Cardiac muscle cell (in vitro differentiated cells and primary cell): ENCODE measurements around the gene CERS5. TPM values are rescaled to one million over a fixed set of nuclear protein-coding genes. Genes with fewer than 3 reads are reported as not detected.
A peak's percentile ranks its signal among the peaks of the same experiment; 100 is the strongest.

Source experiments
- DNase-seq, 2 donors: peaks; one replicate each; pipeline versions ENCODE4 v3.0.0 to v3.0.0-alpha.2; 2010 to 2017; ENCODE audit warnings: low read depth in 1 of 2, low spot score in 1 of 2
- H3K27ac ChIP-seq: fragments of 200-600 bp; sonication (generic); 2 replicates; pipeline ENCODE4 v1.5.1; 2016
- H3K27me3 ChIP-seq: fragments of 200-600 bp; sonication (generic); 2 replicates; pipeline ENCODE4 v1.6.0; 2016; ENCODE audit warnings: control low read depth
- H3K36me3 ChIP-seq: fragments of 200-600 bp; sonication (generic); 2 replicates; pipeline ENCODE4 v1.5.1; 2016; ENCODE audit warnings: control low read depth
- H3K4me1 ChIP-seq: fragments of 200-600 bp; sonication (generic); 2 replicates; pipeline ENCODE4 v1.8.1; 2017; ENCODE audit warnings: low read depth, mild to moderate bottlenecking, mixed run types
- H3K4me3 ChIP-seq: fragments of 200-600 bp; sonication (generic); 2 replicates; pipeline ENCODE4 v1.5.1; 2016; ENCODE audit warnings: mild to moderate bottlenecking
- H3K9me3 ChIP-seq: fragments of 200-600 bp; sonication (generic); 2 replicates; pipeline ENCODE4 v1.5.1; 2017; ENCODE audit warnings: low read depth, mild to moderate bottlenecking, control low read depth
- polyA plus RNA-seq: library from polyadenylated mRNA; unstranded; fragments of >200 nt; fragmentation: Nextera tagmentation; extraction: Ambion mirVana; gene quantifications from 2 replicates; pipeline ENCODE4 v1.2.1, GENCODE V29; 2016
- total RNA-seq: library from RNA; depleted of rRNA; stranded (reverse); fragments of >200 nt; gene quantifications from 2 replicates; pipeline ENCODE4 v1.2.3, GENCODE V29; 2016
- TF ChIP-seq, protein P1 (sequence below): IDR thresholded peaks from 2 replicates; pipeline ENCODE4 v1.5.1; 2012; ENCODE audit warnings: low read depth, mild to moderate bottlenecking, low read length

CERS5 gene
- total and polyA plus RNA-seq, 2 experiments from 2014 or later = 78.4 to 107 TPM

DNA sequence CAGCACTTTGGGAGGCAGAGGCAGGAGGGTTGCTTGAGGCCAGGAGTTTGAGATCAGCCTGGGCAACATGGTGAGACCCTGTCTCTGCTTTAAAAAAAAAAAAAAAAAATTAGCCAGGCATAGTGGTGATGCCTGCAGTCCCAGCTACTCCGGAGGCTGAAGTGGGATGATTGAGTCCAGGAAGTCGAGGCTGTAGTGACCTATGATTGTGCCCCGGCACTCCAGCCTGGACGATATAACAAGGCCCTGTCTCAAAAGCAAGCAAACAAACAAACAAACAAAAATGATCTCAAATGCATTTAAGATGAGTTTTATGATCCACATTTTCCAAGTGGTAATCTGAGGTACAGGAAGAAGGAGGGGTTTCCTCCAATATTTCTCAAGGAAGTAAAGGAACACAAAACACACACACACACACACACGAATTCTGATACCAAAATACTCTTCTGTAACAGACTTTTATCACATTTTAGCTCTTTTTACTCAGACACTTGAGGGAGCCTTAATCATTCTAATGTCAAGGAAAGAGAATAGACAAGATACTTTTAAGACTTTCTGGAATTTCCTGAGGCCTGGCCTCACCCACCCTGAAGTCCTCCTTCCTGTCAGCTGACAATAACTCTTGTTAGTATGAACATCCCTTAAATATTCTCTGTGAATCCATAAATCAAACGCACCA lies 44.4 kb upstream of the CERS5 start:
- Histone ChIP-seq H3K27me3 (no peaks in the 10 kb centered on the region), H3K9me3 (no peaks in the 10 kb centered on the region), H3K36me3 (no peaks in the 10 kb centered on the region), H3K4me1 (peaks cover 7% of the 10 kb centered on the region), H3K4me3 (no peak overlapping the region), H3K27ac (no peak overlapping the region)
- TF ChIP-seq, protein P1, sequence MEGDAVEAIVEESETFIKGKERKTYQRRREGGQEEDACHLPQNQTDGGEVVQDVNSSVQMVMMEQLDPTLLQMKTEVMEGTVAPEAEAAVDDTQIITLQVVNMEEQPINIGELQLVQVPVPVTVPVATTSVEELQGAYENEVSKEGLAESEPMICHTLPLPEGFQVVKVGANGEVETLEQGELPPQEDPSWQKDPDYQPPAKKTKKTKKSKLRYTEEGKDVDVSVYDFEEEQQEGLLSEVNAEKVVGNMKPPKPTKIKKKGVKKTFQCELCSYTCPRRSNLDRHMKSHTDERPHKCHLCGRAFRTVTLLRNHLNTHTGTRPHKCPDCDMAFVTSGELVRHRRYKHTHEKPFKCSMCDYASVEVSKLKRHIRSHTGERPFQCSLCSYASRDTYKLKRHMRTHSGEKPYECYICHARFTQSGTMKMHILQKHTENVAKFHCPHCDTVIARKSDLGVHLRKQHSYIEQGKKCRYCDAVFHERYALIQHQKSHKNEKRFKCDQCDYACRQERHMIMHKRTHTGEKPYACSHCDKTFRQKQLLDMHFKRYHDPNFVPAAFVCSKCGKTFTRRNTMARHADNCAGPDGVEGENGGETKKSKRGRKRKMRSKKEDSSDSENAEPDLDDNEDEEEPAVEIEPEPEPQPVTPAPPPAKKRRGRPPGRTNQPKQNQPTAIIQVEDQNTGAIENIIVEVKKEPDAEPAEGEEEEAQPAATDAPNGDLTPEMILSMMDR = no peak
- DNase-seq = peak in 1 of 2 donors; percentile 52

DNA sequence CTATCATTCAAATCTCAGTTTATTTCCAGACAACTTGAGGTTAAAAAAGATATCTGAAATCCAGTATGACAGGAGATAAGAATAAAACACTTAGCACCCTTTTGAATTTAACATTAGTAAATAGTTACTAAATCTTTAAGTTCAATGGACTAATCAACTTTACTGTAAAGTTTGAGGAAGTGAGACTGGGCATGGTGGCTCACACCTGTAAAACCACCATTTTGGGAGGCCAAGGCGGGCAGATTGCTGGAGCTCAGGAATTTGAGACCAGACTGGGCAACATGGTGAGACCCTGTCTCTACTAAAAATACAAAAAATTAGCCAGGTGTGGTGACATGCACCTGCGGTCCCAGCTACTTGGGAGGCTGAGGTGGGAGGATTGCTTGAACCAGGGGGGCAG lies 40.3 kb upstream of the CERS5 start:
- H3K9me3 ChIP-seq = no peaks in the 10 kb centered on the region

DNA sequence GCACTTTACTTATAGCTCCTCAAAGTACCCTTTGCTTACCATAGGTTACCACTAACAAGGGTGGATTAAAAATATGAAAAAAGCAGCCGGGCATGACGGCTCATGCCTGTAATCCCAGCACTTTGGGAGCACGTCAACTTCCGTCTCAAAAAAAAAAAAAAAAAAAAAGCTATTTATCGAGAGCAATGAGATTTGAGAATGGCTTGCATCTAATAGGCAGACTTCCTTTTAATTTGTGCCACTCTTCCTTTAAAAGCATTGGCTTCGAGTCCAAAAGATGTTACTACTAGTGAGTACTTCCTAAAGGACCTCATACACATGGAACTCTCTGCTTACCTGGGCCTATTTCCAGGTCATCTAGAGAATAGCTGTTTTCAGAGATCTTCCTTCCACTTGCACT lies 38.5 kb upstream of the CERS5 start:
- H3K4me1 ChIP-seq = no peaks in the 10 kb centered on the region
- no peaks in the 10 kb centered on the region for H3K27me3 ChIP-seq
- TF ChIP-seq, protein P1 = no peak
- no peaks in the 10 kb centered on the region for H3K9me3 ChIP-seq
- H3K27ac ChIP-seq = no peak overlapping the region
- H3K36me3 ChIP-seq = peaks cover 7% of the 10 kb centered on the region
- no peak for DNase-seq
- H3K4me3 ChIP-seq = no peak overlapping the region

More for the DNA sequence above, 40.3 kb upstream of the CERS5 start:
- Histone ChIP-seq H3K27ac (no peak overlapping the region), H3K27me3 (no peaks in the 10 kb centered on the region), H3K4me3 (no peak overlapping the region), H3K36me3 (peaks cover 3% of the 10 kb centered on the region), H3K4me1 (peaks cover 6% of the 10 kb centered on the region)
- no peak for DNase-seq
- TF ChIP-seq, protein P1 = no peak

DNA sequence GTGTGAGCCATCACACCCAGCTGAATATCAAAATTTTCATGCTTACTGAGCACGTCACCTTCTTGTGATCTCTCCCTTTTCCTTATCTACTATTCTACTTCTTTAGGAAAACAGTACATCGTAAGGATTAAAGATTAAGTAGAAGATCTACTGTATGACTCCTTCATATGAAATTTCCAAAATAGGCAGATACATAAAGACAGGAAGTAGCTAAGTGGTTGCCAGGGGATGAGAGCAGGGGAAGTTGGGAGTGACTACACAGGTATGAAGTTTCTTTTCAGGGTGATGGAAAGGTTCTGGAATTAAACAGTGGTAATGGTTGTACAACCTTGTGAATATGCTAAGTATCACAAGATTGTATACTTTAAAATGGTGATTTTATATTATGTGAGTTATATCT lies 36.5 kb upstream of the CERS5 start:
- no peak overlapping the region for H3K27ac ChIP-seq
- H3K9me3 ChIP-seq = no peaks in the 10 kb centered on the region
- peaks cover 8% of the 10 kb centered on the region for H3K36me3 ChIP-seq
- no peak for DNase-seq
- H3K4me3 ChIP-seq = no peak overlapping the region
- no peaks in the 10 kb centered on the region for H3K27me3 ChIP-seq
- H3K4me1 ChIP-seq = no peaks in the 10 kb centered on the region
- TF ChIP-seq, protein P1 = no peak

DNA sequence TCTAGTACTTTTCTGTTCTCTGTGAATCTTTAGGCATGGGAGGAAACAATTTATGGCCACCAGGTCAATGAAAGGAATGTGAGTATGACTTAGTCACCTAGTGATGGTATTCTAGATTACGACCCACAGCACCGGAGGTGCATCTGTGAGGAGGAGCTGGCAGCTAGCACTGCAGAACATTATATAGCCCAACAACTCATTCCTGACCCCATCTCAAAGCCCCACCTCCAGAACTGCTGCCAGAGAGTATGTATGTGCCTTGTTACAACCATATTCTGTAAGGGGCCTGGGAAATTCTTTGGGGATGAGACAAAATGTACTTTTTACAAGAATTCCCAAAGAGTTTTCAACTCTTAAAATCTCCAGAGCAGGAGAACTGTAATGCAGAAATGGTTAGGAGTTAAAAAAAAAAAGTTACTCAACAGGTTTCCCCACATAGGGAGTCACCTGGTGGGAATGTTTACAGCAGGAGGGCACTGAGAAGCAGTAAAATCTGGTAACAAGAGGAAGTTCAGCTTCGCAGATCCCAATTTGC lies 34.9 kb upstream of the CERS5 start:
- H3K27ac ChIP-seq = no peak overlapping the region
- TF ChIP-seq, protein P1 = no peak
- H3K27me3 ChIP-seq = no peaks in the 10 kb centered on the region
- peaks cover 8% of the 10 kb centered on the region for H3K36me3 ChIP-seq
- no peaks in the 10 kb centered on the region for H3K9me3 ChIP-seq
- no peak overlapping the region for H3K4me3 ChIP-seq
- peak in 1 of 2 donors; percentile 59 for DNase-seq
- no peaks in the 10 kb centered on the region for H3K4me1 ChIP-seq
